Peyer's patch (tissue), 4 donors: ENCODE measurements around the gene TBCD.

ENCODE experiments used
- POLR2A ChIP-seq, 2 donors: fragments of 450-650 bp; IDR thresholded peaks; one replicate each; pipeline ENCODE4 v1.5.1; 2017; ENCODE audit warnings: antibody characterized with exemption in 2 of 2, mild to moderate bottlenecking in 2 of 2, moderate library complexity in 2 of 2
- TF ChIP-seq, protein P1 (sequence below), 6 experiments: fragments of 450-650 bp in 4 of 6; fragments of 200-600 bp in 2 of 6; sonication (generic) in 1 of 6; IDR thresholded peaks; one replicate each; pipeline ENCODE4 v1.5.1; 2017 to 2019; ENCODE audit warnings: antibody characterized with exemption in 6 of 6, mild to moderate bottlenecking in 3 of 6, moderate library complexity in 1 of 6

DNA sequence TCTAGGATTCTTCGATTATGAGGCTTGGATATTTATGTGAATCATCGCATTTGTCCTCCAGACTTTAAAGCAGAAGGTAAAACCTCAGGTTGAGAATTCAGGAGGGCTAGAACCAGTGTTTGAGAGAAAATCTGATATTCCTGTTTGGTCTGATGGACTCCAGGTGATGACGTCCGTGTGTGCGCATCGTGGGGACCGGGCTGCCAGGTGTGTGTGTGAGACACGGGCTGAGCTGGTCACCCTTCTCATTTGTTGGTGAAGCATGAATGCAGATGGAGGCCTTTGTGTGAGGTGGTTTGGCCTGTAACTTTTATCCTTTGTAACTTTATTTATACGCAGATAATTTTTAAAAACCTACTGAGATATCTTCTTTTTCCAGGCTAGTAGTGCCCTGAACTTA, 45.2 kb downstream of the TBCD start:
- TF ChIP-seq POLR2A (IDR thresholded peaks at IDR 0.05), result no peak
- TF ChIP-seq, protein P1, sequence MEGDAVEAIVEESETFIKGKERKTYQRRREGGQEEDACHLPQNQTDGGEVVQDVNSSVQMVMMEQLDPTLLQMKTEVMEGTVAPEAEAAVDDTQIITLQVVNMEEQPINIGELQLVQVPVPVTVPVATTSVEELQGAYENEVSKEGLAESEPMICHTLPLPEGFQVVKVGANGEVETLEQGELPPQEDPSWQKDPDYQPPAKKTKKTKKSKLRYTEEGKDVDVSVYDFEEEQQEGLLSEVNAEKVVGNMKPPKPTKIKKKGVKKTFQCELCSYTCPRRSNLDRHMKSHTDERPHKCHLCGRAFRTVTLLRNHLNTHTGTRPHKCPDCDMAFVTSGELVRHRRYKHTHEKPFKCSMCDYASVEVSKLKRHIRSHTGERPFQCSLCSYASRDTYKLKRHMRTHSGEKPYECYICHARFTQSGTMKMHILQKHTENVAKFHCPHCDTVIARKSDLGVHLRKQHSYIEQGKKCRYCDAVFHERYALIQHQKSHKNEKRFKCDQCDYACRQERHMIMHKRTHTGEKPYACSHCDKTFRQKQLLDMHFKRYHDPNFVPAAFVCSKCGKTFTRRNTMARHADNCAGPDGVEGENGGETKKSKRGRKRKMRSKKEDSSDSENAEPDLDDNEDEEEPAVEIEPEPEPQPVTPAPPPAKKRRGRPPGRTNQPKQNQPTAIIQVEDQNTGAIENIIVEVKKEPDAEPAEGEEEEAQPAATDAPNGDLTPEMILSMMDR (IDR thresholded peaks at IDR 0.05), result no peak
